ENCODE data around the gene FCHO1. TPM values are rescaled to one million over a fixed set of nuclear protein-coding genes. Genes with fewer than 3 reads are reported as not detected.

The FCHO1 gene
- total RNA-seq, 4 donors from 2014 or later: 32.6 to 48.2 (median 35.7) TPM

- 67% methylated on average over 1 of the region's 5 CpGs for WGBS
- peaks cover 11% of the 10 kb centered on the region for H3K4me1 ChIP-seq
- TF ChIP-seq POLR2A (IDR thresholded peaks at IDR 0.05) (no peak), CTCF (IDR thresholded peaks at IDR 0.05) (no peak), EP300 (IDR thresholded peaks at IDR 0.05) (no peak), POLR2AphosphoS5 (IDR thresholded peaks at IDR 0.05) (no peak)
- H3K36me3 ChIP-seq: no peaks in the 10 kb centered on the region
- no peak for DNase-seq (ENCODE audit: low spot score in 2 of 2)
- H3K4me3 ChIP-seq: no peak overlapping the region
- no peaks in the 10 kb centered on the region for H3K9me3 ChIP-seq
- H3K27me3 ChIP-seq: no peaks in the 10 kb centered on the region
- H3K27ac ChIP-seq: no peak overlapping the region
Measured at GRCh38 chr19:17758515-17758914, 7.2 kb downstream of the FCHO1 start.

DNA sequence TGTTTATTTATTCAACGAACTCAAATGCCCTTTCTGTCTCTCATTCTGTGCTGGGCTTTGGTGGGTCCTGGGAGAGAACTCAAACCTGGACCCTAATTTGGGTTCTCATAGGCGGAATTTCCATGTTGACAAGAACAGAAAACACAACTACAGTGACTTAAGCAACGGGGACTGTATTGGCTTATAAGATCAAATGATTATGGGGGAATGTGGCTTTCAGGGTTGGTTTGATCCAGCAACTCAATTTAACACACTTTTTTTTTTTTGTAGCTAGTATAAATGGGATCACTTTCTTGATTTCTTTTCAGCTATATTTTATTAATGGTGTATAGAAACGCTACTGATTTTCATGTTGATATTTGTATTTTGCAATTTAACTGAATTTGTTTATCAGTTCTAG lies 9.9 kb downstream of the FCHO1 start:
- no peak for DNase-seq (ENCODE audit: low spot score in 2 of 2)
- peaks cover 9% of the 10 kb centered on the region for H3K4me1 ChIP-seq
- no peaks in the 10 kb centered on the region for H3K27me3 ChIP-seq
- H3K4me3 ChIP-seq: no peak overlapping the region
- no peaks in the 10 kb centered on the region for H3K36me3 ChIP-seq
- TF ChIP-seq EP300 (IDR thresholded peaks at IDR 0.05) (no peak), POLR2AphosphoS5 (IDR thresholded peaks at IDR 0.05) (no peak), POLR2A (IDR thresholded peaks at IDR 0.05) (no peak)
- H3K27ac ChIP-seq: no peak overlapping the region
- 80% methylated on average over 4 of the region's 4 CpGs for WGBS
- H3K9me3 ChIP-seq: no peaks in the 10 kb centered on the region

- Histone ChIP-seq H3K36me3 (no peaks in the 10 kb centered on the region), H3K9me3 (no peaks in the 10 kb centered on the region), H3K27me3 (no peaks in the 10 kb centered on the region), H3K27ac (no peak overlapping the region), H3K4me1 (peaks cover 12% of the 10 kb centered on the region), H3K4me3 (no peak overlapping the region)
- DNase-seq (ENCODE audit: low spot score in 2 of 2): no peak
- WGBS: 59% methylated on average over 17 of the region's 17 CpGs
- TF ChIP-seq POLR2A (IDR thresholded peaks at IDR 0.05) (no peak), POLR2AphosphoS5 (IDR thresholded peaks at IDR 0.05) (no peak)
Measured at GRCh38 chr19:17762505-17763229, 11.4 kb downstream of the FCHO1 start.

DNA sequence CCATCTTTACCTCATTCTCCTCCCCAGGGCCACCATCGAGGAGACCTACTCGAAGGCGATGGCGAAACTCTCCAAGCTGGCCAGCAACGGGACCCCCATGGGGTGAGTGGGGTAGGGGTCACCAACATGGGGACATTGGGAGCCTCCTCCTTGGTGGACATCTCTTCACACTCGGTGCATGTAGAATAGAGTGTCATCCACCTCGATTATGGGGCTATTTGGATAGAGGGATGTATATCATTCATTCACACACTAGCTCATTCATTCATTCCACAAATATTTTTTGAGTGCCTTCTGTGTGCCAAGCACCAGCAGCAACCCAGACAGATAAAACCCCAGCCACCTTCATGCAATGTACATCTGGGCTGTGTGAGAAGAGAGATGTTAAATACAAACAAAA lies 13.1 kb downstream of the FCHO1 start:
- no peak overlapping the region for H3K4me3 ChIP-seq
- H3K4me1 ChIP-seq: peaks cover 12% of the 10 kb centered on the region
- TF ChIP-seq CTCF (IDR thresholded peaks at IDR 0.05): no peak
- no peak for TF ChIP-seq POLR2AphosphoS5 (IDR thresholded peaks at IDR 0.05)
- TF ChIP-seq EP300 (IDR thresholded peaks at IDR 0.05): no peak
- TF ChIP-seq POLR2A (IDR thresholded peaks at IDR 0.05): no peak
- 89% methylated on average over 5 of the region's 7 CpGs for WGBS
- no peaks in the 10 kb centered on the region for H3K27me3 ChIP-seq
- H3K9me3 ChIP-seq: no peaks in the 10 kb centered on the region
- DNase-seq (ENCODE audit: low spot score in 2 of 2): no peak
- no peaks in the 10 kb centered on the region for H3K36me3 ChIP-seq
- H3K27ac ChIP-seq: no peak overlapping the region

GRCh38 chr19:17765069-17765618 lies 13.9 kb downstream of the FCHO1 start:
- TF ChIP-seq EP300 (IDR thresholded peaks at IDR 0.05) (no peak), CTCF (IDR thresholded peaks at IDR 0.05) (no peak), POLR2AphosphoS5 (IDR thresholded peaks at IDR 0.05) (no peak), POLR2A (IDR thresholded peaks at IDR 0.05) (no peak)
- DNase-seq (ENCODE audit: low spot score in 2 of 2): no peak
- H3K9me3 ChIP-seq: no peaks in the 10 kb centered on the region
- H3K27me3 ChIP-seq: no peaks in the 10 kb centered on the region
- no peaks in the 10 kb centered on the region for H3K36me3 ChIP-seq
- no peak overlapping the region for H3K4me3 ChIP-seq
- H3K4me1 ChIP-seq: peaks cover 12% of the 10 kb centered on the region
- no peak overlapping the region for H3K27ac ChIP-seq
- 47% methylated on average over 12 of the region's 12 CpGs for WGBS

GRCh38 chr19:17766543-17767131 lies 15.4 kb downstream of the FCHO1 start:
- H3K36me3 ChIP-seq: no peaks in the 10 kb centered on the region
- no peaks in the 10 kb centered on the region for H3K9me3 ChIP-seq
- TF ChIP-seq POLR2A (IDR thresholded peaks at IDR 0.05) (no peak), EP300 (IDR thresholded peaks at IDR 0.05) (no peak), CTCF (IDR thresholded peaks at IDR 0.05) (peak; percentile 43 to 67), POLR2AphosphoS5 (IDR thresholded peaks at IDR 0.05) (no peak)
- no peak overlapping the region for H3K4me3 ChIP-seq
- peaks cover 12% of the 10 kb centered on the region for H3K4me1 ChIP-seq
- WGBS: 20% methylated on average over 11 of the region's 29 CpGs
- no peaks in the 10 kb centered on the region for H3K27me3 ChIP-seq
- DNase-seq (ENCODE audit: low spot score in 2 of 2): peak; percentile 78 to 90
- no peak overlapping the region for H3K27ac ChIP-seq

Measured in suprapubic skin (tissue), 4 donors.